Measurements from ENCODE around the gene TBCEL.
"Not testable (repeated sequence)": the region's sequence is repeated elsewhere in the genome, so short reads cannot be mapped to it uniquely, and the experiment has no call there.

TBCEL gene

GRCh38 chr11:121109471-121109870 is 85.6 kb downstream of the TBCEL start:
- DNase-seq = no peak

- no peak for DNase-seq
Measured at GRCh38 chr11:121109916-121110586, 86.1 kb downstream of the TBCEL start.

- DNase-seq = no peak
Measured at GRCh38 chr11:121110871-121111724, 87.2 kb downstream of the TBCEL start.

- DNase-seq = no peak
Measured at GRCh38 chr11:121112498-121113455, 88.9 kb downstream of the TBCEL start.

- no peak for DNase-seq
Measured at GRCh38 chr11:121113611-121114010, 89.7 kb downstream of the TBCEL start.

- not testable (repeated sequence) for DNase-seq
Measured at GRCh38 chr11:121115024-121115423, 91.1 kb downstream of the TBCEL start.

- DNase-seq = no peak
Measured at GRCh38 chr11:121117788-121118187, 93.9 kb downstream of the TBCEL start.

GRCh38 chr11:121119440-121119839 is 95.5 kb downstream of the TBCEL start:
- no peak for DNase-seq

GRCh38 chr11:121122328-121122727 is 98.4 kb downstream of the TBCEL start:
- no peak for DNase-seq

- DNase-seq = no peak
Measured at GRCh38 chr11:121123496-121124069, 99.7 kb downstream of the TBCEL start.

GRCh38 chr11:121127809-121128208 is 103.9 kb downstream of the TBCEL start:
- DNase-seq = no peak

- no peak for DNase-seq
Measured at GRCh38 chr11:121129362-121130340, 105.7 kb downstream of the TBCEL start.

- DNase-seq = no peak
Measured at GRCh38 chr11:121131656-121132055, 107.8 kb downstream of the TBCEL start.

- DNase-seq = no peak
Measured at GRCh38 chr11:121132211-121132976, 108.5 kb downstream of the TBCEL start.

- no peak for DNase-seq
Measured at GRCh38 chr11:121134741-121135312, 110.9 kb downstream of the TBCEL start.

GRCh38 chr11:121137005-121137404 is 113.1 kb downstream of the TBCEL start:
- DNase-seq = no peak

- no peak for DNase-seq
Measured at GRCh38 chr11:121138259-121138658, 114.4 kb downstream of the TBCEL start.

GRCh38 chr11:121140369-121140768 is 116.5 kb downstream of the TBCEL start:
- no peak for DNase-seq
